ENCODE results near the gene TUBGCP6.

Gene TUBGCP6

DNA sequence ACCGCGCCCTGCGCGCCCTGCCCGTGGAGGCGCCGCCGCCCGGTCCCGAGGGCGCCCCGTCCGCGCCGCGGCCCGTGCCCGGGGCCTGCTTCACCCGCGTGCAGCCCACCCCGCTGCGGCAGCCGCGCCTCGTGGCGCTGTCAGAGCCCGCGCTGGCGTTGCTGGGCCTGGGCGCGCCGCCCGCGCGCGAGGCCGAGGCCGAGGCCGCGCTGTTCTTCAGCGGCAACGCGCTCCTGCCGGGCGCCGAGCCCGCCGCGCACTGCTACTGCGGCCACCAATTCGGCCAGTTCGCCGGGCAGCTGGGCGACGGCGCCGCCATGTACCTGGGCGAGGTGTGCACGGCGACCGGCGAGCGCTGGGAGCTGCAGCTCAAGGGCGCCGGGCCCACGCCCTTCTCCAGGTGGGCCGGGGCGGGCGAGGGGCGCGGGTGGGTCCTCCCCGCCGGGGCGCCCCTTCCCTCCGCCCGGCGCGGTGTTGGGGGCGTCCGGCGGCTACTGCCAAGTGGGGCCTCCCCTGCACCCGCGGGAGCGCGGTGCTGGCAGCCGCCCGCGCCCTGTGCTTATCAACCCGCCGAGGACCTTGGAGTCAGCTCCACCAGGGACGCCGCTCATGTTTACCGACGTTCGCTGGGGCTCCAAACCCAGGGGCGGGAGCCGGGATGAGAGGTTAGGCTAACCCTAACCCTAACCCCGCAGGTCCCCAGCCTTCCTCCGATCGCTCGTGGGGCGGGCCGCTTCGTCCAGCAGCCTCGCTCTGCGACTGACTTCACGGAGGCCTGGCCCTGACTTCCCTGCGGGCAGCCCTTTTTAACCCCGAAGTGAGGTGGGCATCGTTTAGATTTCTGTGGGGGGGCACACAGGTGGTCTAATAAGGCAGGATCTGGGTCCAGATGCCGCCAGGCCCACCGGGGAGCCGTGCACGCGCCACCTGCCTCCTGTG lies 43.4 kb downstream of the TUBGCP6 start:
- peaks cover 0 to 21% of the 10 kb centered on the region in 2 donors for H3K36me3 ChIP-seq (ENCODE audit: control insufficient read depth in 1 of 2, insufficient read depth in 2 of 2, low read length in 2 of 2)
- H3K9me3 ChIP-seq (ENCODE audit: control insufficient read depth in 1 of 2, low read length in 2 of 2) = no peaks in the 10 kb centered on the region
- no peak overlapping the region for H3K27ac ChIP-seq (ENCODE audit: low read length)
- H3K27me3 ChIP-seq (ENCODE audit: low read depth, low read length) = no peaks in the 10 kb centered on the region
- peak overlapping the region; percentile 53 to 82 for H3K4me3 ChIP-seq (ENCODE audit: low read depth in 1 of 2, low read length in 2 of 2)
- peaks cover 4 to 31% of the 10 kb centered on the region in 2 donors for H3K4me1 ChIP-seq (ENCODE audit: control insufficient read depth in 1 of 2, insufficient read depth in 2 of 2, low read length in 2 of 2)

DNA sequence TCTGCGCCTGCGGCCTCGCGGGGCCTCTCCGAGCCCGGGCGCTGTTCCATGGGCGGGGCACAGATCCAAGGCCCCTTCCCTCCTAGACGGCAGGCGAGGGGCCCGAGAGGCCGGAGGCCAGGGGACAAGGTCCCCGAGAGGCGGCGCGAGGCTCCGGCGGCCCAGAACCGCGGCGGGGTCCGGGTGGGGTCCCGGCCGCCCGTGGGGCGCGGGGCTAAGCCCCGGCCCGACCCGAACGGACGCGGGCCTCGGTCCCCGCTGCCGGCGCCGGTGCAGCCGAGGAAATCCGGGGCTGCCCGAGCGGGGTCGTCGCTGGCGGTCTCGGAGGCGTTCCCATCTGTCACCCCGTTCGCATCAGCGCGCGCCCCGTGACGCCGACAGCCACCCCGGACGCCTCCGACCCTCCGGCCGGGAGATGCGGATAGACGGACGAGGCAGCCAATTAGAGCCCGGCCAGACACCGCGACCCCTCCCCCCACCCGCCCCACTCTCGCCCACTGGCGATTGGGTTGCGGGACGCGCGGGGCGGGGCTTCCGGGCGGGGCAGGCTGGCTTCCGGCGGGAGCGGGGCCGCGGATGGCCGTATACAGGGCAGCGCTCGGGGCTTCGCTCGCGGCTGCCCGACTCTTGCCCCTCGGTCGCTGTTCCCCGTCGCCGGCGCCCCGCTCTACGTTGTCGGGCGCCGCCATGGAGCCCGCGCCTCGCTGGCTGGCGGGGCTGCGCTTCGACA lies 44.2 kb downstream of the TUBGCP6 start, which contains the start of gene SELENOO:
TSS of gene SELENOO (plus strand) at position 551 of the 730 bp plus-strand sequence. CDS start at position 577, 26 bp downstream.
- Histone ChIP-seq H3K27ac (ENCODE audit: low read length) (no peak within 1 kb of the TSS), H3K4me1 (ENCODE audit: control insufficient read depth in 1 of 2, insufficient read depth in 2 of 2, low read length in 2 of 2) (peaks cover 4 to 27% of the 10 kb centered on the region in 2 donors), H3K4me3 (ENCODE audit: low read depth in 1 of 2, low read length in 2 of 2) (peak within 1 kb of the TSS; percentile 53 to 82), H3K36me3 (ENCODE audit: control insufficient read depth in 1 of 2, insufficient read depth in 2 of 2, low read length in 2 of 2) (peaks cover 0 to 21% of the 10 kb centered on the region in 2 donors), H3K27me3 (ENCODE audit: low read depth, low read length) (no peaks in the 10 kb centered on the region), H3K9me3 (ENCODE audit: control insufficient read depth in 1 of 2, low read length in 2 of 2) (no peaks in the 10 kb centered on the region)

DNA sequence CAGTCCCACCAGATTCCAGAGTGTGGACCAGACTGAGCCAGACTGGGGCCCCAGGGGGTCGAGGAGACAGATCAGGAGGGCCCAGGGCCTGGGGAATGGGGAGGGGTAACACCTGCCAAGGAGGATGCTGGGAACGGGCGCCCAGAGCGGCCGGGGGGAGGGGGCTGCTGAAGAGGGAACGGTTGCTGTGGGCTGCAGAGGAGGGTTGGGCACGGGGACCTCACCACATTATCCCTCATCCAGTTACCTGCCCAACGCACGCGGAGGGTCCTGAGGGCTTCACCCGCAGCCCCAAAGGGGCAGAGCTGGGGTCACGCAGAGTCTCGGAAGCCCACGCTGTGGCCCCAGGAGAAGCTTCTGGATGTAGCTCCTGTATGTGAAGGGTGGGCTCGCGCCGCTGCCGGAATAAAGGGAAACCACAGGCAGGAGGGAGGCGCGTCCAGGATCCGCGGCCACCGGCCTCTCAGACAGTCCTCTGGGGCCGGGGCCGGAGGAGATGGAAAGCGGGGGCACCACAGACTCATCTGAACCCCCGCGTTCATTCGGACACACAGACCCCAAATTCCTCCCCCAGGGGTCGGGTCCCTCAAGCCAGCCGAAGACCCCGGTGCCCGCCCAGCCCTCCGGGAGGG lies 44.9 kb downstream of the TUBGCP6 start:
- Histone ChIP-seq H3K27ac (ENCODE audit: low read length) (no peak overlapping the region), H3K36me3 (ENCODE audit: control insufficient read depth in 1 of 2, insufficient read depth in 2 of 2, low read length in 2 of 2) (peaks cover 0 to 24% of the 10 kb centered on the region in 2 donors), H3K4me1 (ENCODE audit: control insufficient read depth in 1 of 2, insufficient read depth in 2 of 2, low read length in 2 of 2) (peaks cover 4 to 27% of the 10 kb centered on the region in 2 donors), H3K27me3 (ENCODE audit: low read depth, low read length) (no peaks in the 10 kb centered on the region), H3K4me3 (ENCODE audit: low read depth in 1 of 2, low read length in 2 of 2) (peak overlapping the region; percentile 50 to 82), H3K9me3 (ENCODE audit: control insufficient read depth in 1 of 2, low read length in 2 of 2) (no peaks in the 10 kb centered on the region)

DNA sequence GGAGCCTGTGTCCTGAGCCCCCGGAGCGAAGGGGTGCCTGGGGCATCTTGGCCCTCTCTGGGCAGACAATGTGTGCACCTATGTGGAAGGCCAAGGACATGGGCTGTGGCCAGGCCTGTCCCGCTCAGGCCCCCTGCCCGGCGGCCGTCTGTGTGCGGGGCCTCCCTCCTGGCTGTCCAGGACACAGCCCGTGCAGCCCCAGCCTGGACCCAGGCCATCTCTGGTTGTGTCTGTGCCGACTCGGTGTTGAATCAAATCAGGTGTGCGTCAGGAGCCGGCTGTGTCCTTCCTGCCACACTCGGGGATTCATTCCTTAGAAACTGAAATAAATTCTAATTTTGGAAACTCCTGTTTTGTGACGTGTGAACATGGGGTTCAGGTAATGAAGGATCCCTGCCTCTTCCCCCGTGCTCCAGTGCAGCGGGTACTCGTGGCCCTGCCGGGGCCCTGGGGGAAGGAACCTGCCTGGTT lies 45.5 kb downstream of the TUBGCP6 start:
- Histone ChIP-seq H3K9me3 (ENCODE audit: control insufficient read depth in 1 of 2, low read length in 2 of 2) (no peaks in the 10 kb centered on the region), H3K4me1 (ENCODE audit: control insufficient read depth in 1 of 2, insufficient read depth in 2 of 2, low read length in 2 of 2) (peaks cover 4 to 27% of the 10 kb centered on the region in 2 donors), H3K36me3 (ENCODE audit: control insufficient read depth in 1 of 2, insufficient read depth in 2 of 2, low read length in 2 of 2) (peaks cover 3 to 30% of the 10 kb centered on the region in 2 donors), H3K27me3 (ENCODE audit: low read depth, low read length) (no peaks in the 10 kb centered on the region), H3K27ac (ENCODE audit: low read length) (no peak overlapping the region), H3K4me3 (ENCODE audit: low read depth in 1 of 2, low read length in 2 of 2) (peak overlapping the region in 1 of 2 donors; percentile 82)

DNA sequence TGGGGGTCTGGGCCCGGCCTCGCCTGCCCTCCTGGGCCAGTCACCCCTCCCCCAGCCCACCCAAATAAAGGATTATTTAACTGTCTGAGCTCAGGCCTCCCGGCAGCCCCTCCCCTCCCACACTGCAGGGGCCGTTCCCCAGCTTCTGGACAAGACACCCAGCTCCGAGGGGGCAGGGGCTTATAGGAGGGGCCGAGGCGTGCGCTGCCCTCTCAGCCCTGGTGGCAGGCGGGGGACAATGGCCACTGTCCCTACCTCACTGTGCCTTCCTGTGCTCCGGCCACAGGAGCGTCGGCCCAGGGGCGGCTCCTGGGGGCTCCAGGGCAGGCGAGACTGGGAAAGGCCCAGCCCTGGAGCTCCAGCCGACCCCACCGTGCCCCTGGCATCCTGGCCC lies 46.2 kb downstream of the TUBGCP6 start:
- Histone ChIP-seq H3K27ac (ENCODE audit: low read length) (no peak overlapping the region), H3K4me1 (ENCODE audit: control insufficient read depth in 1 of 2, insufficient read depth in 2 of 2, low read length in 2 of 2) (peaks cover 4 to 27% of the 10 kb centered on the region in 2 donors), H3K27me3 (ENCODE audit: low read depth, low read length) (no peaks in the 10 kb centered on the region), H3K9me3 (ENCODE audit: control insufficient read depth in 1 of 2, low read length in 2 of 2) (no peaks in the 10 kb centered on the region), H3K36me3 (ENCODE audit: control insufficient read depth in 1 of 2, insufficient read depth in 2 of 2, low read length in 2 of 2) (peaks cover 3 to 31% of the 10 kb centered on the region in 2 donors), H3K4me3 (ENCODE audit: low read depth in 1 of 2, low read length in 2 of 2) (no peak overlapping the region)

DNA sequence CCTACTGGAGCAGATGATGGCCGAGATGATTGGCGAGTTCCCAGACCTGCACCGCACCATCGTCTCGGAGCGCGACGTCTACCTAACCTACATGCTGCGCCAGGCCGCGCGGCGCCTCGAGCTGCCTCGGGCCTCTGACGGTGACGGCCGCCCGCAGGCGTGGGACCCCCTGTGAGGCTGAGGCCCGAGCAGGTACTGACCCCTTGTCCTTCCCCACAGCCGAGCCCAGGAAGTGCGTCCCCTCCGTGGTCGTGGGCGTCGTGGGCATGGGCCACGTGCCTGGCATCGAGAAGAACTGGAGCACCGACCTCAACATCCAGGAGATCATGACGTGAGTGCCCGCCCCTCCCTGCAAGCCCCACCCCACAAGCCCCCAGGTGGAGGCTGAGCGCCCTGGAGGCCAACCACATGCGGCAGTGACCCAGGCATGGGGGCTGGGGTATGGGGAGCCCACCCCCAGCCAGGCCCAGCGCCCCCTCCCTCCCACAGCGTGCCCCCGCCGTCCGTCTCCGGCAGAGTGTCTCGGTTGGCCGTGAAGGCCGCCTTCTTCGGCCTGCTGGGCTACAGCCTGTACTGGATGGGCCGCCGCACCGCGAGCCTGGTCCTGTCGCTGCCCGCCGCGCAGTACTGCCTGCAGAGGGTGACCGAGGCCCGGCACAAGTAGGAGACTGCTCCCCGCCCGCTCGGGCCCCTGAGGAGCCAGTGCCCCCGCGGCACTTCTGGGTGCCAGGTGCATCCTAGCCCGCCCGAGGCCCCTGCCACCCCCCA lies 46.8 kb downstream of the TUBGCP6 start:
- no peak overlapping the region for H3K4me3 ChIP-seq (ENCODE audit: low read depth in 1 of 2, low read length in 2 of 2)
- no peaks in the 10 kb centered on the region for H3K27me3 ChIP-seq (ENCODE audit: low read depth, low read length)
- H3K36me3 ChIP-seq (ENCODE audit: control insufficient read depth in 1 of 2, insufficient read depth in 2 of 2, low read length in 2 of 2) = peaks cover 3 to 26% of the 10 kb centered on the region in 2 donors
- peaks cover 4 to 27% of the 10 kb centered on the region in 2 donors for H3K4me1 ChIP-seq (ENCODE audit: control insufficient read depth in 1 of 2, insufficient read depth in 2 of 2, low read length in 2 of 2)
- H3K9me3 ChIP-seq (ENCODE audit: control insufficient read depth in 1 of 2, low read length in 2 of 2) = no peaks in the 10 kb centered on the region
- no peak overlapping the region for H3K27ac ChIP-seq (ENCODE audit: low read length)

DNA sequence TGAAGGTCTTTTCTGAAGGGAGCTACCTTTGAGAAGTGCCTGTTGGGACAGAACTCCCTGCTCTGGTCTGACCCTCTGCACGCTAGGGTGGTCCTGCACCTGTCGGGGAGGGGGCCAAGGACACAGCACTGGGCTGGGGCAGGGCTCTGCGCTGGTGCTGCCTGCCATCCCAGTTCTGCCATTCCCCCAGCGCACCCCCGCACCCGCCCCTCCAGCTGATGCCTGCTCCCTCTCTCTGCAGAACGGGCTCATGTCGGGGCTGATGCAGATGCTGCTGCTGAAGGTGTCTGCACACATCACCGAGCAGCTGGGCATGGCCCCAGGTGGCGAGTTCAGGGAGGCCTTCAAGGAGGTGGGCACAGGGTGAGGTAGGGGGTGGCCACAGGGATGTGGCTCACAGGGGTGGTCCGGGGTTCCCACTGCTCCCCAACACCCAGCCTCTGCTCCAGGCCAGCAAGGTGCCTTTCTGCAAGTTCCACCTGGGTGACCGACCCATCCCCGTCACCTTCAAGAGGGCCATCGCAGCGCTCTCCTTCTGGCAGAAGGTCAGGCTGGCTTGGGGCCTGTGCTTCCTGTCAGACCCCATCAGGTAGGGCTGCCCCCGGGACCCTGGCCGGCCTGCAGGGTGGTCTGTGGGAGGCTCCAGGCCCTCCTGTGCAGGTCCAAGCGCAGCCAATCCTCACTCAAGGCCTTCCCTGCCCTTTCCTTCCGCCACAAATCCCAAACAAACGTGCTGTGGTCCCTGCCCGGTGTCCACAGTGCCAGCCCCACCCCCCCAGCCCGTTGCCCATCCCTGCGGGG lies 47.6 kb downstream of the TUBGCP6 start:
- peaks cover 3 to 25% of the 10 kb centered on the region in 2 donors for H3K36me3 ChIP-seq (ENCODE audit: control insufficient read depth in 1 of 2, insufficient read depth in 2 of 2, low read length in 2 of 2)
- H3K4me1 ChIP-seq (ENCODE audit: control insufficient read depth in 1 of 2, insufficient read depth in 2 of 2, low read length in 2 of 2) = peaks cover 3 to 20% of the 10 kb centered on the region in 2 donors
- H3K27ac ChIP-seq (ENCODE audit: low read length) = no peak overlapping the region
- H3K4me3 ChIP-seq (ENCODE audit: low read depth in 1 of 2, low read length in 2 of 2) = no peak overlapping the region
- no peaks in the 10 kb centered on the region for H3K27me3 ChIP-seq (ENCODE audit: low read depth, low read length)
- H3K9me3 ChIP-seq (ENCODE audit: control insufficient read depth in 1 of 2, low read length in 2 of 2) = no peaks in the 10 kb centered on the region

DNA sequence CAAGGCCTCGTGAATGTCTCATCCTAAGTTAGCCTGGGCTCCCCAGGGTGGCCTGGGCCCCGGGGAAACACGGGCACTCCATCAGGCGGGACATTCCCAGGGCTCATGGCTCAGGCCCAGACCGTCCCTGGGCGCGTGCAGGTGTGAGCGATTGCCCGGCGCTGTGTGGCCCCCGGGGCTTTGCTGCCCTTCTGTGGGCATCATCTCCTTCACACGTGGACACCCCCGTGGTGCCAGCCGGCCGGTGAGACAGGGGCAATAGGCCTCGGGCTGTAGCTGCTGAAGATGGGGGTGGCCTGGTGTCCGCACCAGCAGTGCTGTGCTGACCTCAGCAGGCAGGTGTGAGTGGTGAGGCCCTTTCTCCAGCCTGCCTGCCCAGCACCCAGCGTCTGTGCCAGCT lies 48.6 kb downstream of the TUBGCP6 start:
- Histone ChIP-seq H3K4me3 (ENCODE audit: low read depth in 1 of 2, low read length in 2 of 2) (no peak overlapping the region), H3K9me3 (ENCODE audit: control insufficient read depth in 1 of 2, low read length in 2 of 2) (no peaks in the 10 kb centered on the region), H3K4me1 (ENCODE audit: control insufficient read depth in 1 of 2, insufficient read depth in 2 of 2, low read length in 2 of 2) (peaks cover 0 to 13% of the 10 kb centered on the region in 2 donors), H3K36me3 (ENCODE audit: control insufficient read depth in 1 of 2, insufficient read depth in 2 of 2, low read length in 2 of 2) (peaks cover 3 to 25% of the 10 kb centered on the region in 2 donors), H3K27ac (ENCODE audit: low read length) (no peak overlapping the region), H3K27me3 (ENCODE audit: low read depth, low read length) (no peaks in the 10 kb centered on the region)

DNA sequence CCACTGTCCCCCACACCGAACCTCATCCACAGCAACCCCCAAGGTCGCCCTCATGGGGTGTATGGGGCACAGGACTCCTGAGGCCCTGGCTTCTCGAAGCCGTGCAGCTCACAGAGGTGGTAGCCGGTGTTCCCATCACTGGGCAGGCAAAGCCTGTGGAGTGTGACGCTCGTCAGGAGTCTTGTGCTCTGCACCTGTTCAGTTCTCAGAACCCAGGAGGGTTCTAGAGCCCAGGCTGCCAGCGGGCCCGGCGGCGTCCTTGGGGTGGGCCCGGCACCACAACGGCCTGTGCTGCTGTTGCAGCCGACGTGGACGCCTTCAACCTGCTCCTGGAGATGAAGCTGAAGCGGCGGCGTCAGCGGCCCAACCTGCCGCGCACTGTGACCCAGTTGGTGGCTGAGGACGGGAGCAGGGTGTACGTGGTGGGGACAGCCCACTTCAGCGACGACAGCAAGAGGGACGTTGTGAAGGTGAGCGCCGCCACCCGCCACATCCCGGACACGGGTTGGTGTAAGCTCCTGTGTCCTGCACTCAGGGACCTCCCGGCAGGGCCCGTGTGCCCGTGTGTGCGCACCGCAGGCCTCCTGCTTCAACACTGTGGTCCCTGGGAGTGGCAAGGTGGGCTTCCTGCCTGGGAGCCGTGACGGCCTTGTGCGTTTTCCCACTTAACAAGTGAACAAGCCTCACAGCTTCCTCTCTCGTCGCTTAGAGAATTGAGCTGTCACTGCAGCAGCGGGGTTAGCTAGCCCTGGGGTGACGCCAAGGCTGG lies 50.6 kb downstream of the TUBGCP6 start:
- H3K36me3 ChIP-seq (ENCODE audit: control insufficient read depth in 1 of 2, insufficient read depth in 2 of 2, low read length in 2 of 2) = peaks cover 3 to 25% of the 10 kb centered on the region in 2 donors

More for the DNA sequence above, 50.6 kb downstream of the TUBGCP6 start:
- no peaks in the 10 kb centered on the region for H3K9me3 ChIP-seq (ENCODE audit: control insufficient read depth in 1 of 2, low read length in 2 of 2)
- H3K27ac ChIP-seq (ENCODE audit: low read length) = no peak overlapping the region
- no peaks in the 10 kb centered on the region for H3K27me3 ChIP-seq (ENCODE audit: low read depth, low read length)
- H3K4me3 ChIP-seq (ENCODE audit: low read depth in 1 of 2, low read length in 2 of 2) = no peak overlapping the region
- H3K4me1 ChIP-seq (ENCODE audit: control insufficient read depth in 1 of 2, insufficient read depth in 2 of 2, low read length in 2 of 2) = peaks cover 4 to 23% of the 10 kb centered on the region in 2 donors

Data from muscle layer of duodenum (tissue), 2 donors.